Natural killer cell treated with Interleukin-12 subunit alpha and Interleukin-12 subunit beta and Interleukin-15 and Interleukin-18, amount 100 ng/mL, for 72 hours (primary cell): ENCODE results near the gene ZNF613. TPM values are rescaled to one million over a fixed set of nuclear protein-coding genes. Genes with fewer than 3 reads are reported as not detected.
A peak's percentile ranks its signal among the peaks of the same experiment; 100 is the strongest.
"Not testable (repeated sequence)": the region's sequence is repeated elsewhere in the genome, so short reads cannot be mapped to it uniquely, and the experiment has no call there.

Source experiments
- ATAC-seq, 2 donors: fragments of 150-1000 bp; cut with Tn5 transposase in 1 of 2; sonication (Bioruptor Pico), chemical (Tn5 transposase) in 1 of 2; 2 replicates each; pipeline ENCODE4 v1.10.0; 2021
- DNase-seq: peaks from one replicate; pipeline ENCODE4 v3.0.0; 2022; ENCODE audit warnings: low spot score
- H3K27ac Mint-ChIP-seq, 2 donors: 1 replicate in 1 of 2; 2 replicates in 1 of 2; pipeline ENCODE4 v1.8.0; 2022; ENCODE audit warnings: mixed read lengths in 2 of 2, mild to moderate bottlenecking in 1 of 2, moderate library complexity in 1 of 2
- H3K27me3 Mint-ChIP-seq, 2 donors: 1 replicate in 1 of 2; 2 replicates in 1 of 2; pipeline ENCODE4 v1.8.0; 2022; ENCODE audit warnings: mixed read lengths in 2 of 2
- H3K36me3 Mint-ChIP-seq: one replicate; pipeline ENCODE4 v1.8.0; 2022; ENCODE audit warnings: mixed read lengths
- H3K4me1 Mint-ChIP-seq, 2 donors: 1 replicate in 1 of 2; 2 replicates in 1 of 2; pipeline ENCODE4 v1.8.0; 2022; ENCODE audit warnings: low read depth in 2 of 2, mixed read lengths in 2 of 2, mild to moderate bottlenecking in 1 of 2
- H3K4me3 Mint-ChIP-seq: one replicate; pipeline ENCODE4 v1.8.0; 2022; ENCODE audit warnings: mixed read lengths
- H3K9me3 Mint-ChIP-seq: 2 replicates; pipeline ENCODE4 v1.8.0; 2022; ENCODE audit warnings: mixed read lengths
- total RNA-seq, 2 donors: library from RNA; stranded (reverse); gene quantifications; one replicate each; pipeline ENCODE4 v1.2.3, GENCODE V29; 2022

Gene ZNF613
- total RNA-seq, 2 donors from 2014 or later: 4.8 to 6.0 TPM

- Mint-ChIP-seq H3K27me3 (peaks cover 14% of the 10 kb centered on the region in 2 donors), H3K4me1 (peaks cover 18 to 21% of the 10 kb centered on the region in 2 donors), H3K36me3 (peaks cover 44% of the 10 kb centered on the region)
- DNase-seq, H3K9me3 Mint-ChIP-seq, ATAC-seq, H3K27ac Mint-ChIP-seq, H3K4me3 Mint-ChIP-seq: not testable (repeated sequence)
These were observed 19.3 kb upstream of the ZNF613 start for GRCh38 chr19:51907981-51908380.

GRCh38 chr19:51915324-51915867, 11.9 kb upstream of the ZNF613 start:
- H3K9me3 Mint-ChIP-seq: peaks cover 32% of the 10 kb centered on the region
- no peak for DNase-seq
- peaks cover 62% of the 10 kb centered on the region for H3K36me3 Mint-ChIP-seq
- H3K27ac Mint-ChIP-seq: no peak overlapping the region
- H3K27me3 Mint-ChIP-seq: peaks cover 8% of the 10 kb centered on the region in 2 donors
- H3K4me3 Mint-ChIP-seq: no peak overlapping the region
- no peak for ATAC-seq
- H3K4me1 Mint-ChIP-seq: no peaks in the 10 kb centered on the region

- Mint-ChIP-seq H3K36me3 (peaks cover 69% of the 10 kb centered on the region), H3K27ac (no peak overlapping the region), H3K27me3 (peaks cover 8% of the 10 kb centered on the region in 2 donors), H3K4me1 (no peaks in the 10 kb centered on the region), H3K9me3 (peaks cover 40% of the 10 kb centered on the region), H3K4me3 (no peak overlapping the region)
- no peak for DNase-seq
- no peak for ATAC-seq
These were observed 11.1 kb upstream of the ZNF613 start for GRCh38 chr19:51916167-51916566.

- Mint-ChIP-seq H3K4me3 (no peak overlapping the region), H3K27me3 (peaks cover 6 to 8% of the 10 kb centered on the region in 2 donors), H3K27ac (no peak overlapping the region), H3K36me3 (peaks cover 69% of the 10 kb centered on the region), H3K9me3 (peaks cover 49% of the 10 kb centered on the region), H3K4me1 (no peaks in the 10 kb centered on the region)
- ATAC-seq (no peak), DNase-seq (no peak)
These were observed 7.7 kb upstream of the ZNF613 start for GRCh38 chr19:51919606-51920005.

GRCh38 chr19:51921949-51922348, 5.3 kb upstream of the ZNF613 start:
- DNase-seq: no peak
- Mint-ChIP-seq H3K27me3 (peaks cover 0 to 2% of the 10 kb centered on the region in 2 donors), H3K36me3 (peaks cover 63% of the 10 kb centered on the region), H3K4me3 (no peak overlapping the region), H3K9me3 (peaks cover 41% of the 10 kb centered on the region), H3K4me1 (peaks cover 7 to 8% of the 10 kb centered on the region in 2 donors), H3K27ac (no peak overlapping the region)
- no peak for ATAC-seq

DNA sequence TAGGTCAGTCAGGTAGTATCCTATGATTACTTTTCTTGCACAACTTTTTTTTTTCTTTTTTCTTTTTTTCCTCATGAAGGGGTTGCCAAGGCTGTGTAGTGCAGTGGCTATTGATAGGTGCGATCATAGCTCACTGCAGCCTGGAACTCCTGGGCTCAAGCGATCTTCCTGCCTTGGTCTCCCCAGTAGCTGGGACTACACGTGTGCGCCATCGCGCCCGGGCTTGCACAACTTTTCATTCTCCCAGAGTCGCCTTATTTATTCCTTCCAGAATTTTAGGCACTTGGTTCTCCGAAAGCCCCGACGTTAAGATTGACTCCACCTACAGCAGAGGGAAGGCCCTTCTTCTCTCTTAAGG, 867 bp upstream of the ZNF613 start:
- peak overlapping the region; percentile 88 to 95 for H3K27ac Mint-ChIP-seq
- H3K4me3 Mint-ChIP-seq: peak overlapping the region; percentile 89
- peaks cover 21 to 33% of the 10 kb centered on the region in 2 donors for H3K4me1 Mint-ChIP-seq
- peaks cover 0 to 2% of the 10 kb centered on the region in 2 donors for H3K27me3 Mint-ChIP-seq
- H3K9me3 Mint-ChIP-seq: peaks cover 27% of the 10 kb centered on the region
- H3K36me3 Mint-ChIP-seq: peaks cover 68% of the 10 kb centered on the region
- DNase-seq: no peak
- ATAC-seq: no peak

DNA sequence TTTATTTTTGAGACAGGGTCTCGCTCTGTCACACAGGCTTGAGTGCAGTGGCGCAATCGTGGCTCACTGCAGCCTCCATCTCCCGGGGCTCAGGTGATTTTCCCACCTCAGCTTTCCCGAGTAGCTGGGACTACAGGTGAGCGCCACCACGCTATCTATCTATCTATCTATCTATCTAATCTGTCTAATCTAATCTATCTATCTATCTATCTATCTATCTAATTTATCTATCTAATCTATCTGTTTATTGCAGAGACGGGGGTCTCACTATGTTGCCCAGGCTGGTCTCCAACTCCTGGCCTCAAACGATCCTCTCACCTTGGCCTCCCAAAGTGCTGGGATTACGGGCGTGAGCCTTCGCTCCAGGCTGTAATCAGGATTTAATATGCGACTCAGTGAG, 587 bp downstream of the ZNF613 start:
- ATAC-seq: no peak
- peaks cover 22% of the 10 kb centered on the region for H3K9me3 Mint-ChIP-seq
- DNase-seq: no peak
- peak overlapping the region; percentile 89 for H3K4me3 Mint-ChIP-seq
- H3K4me1 Mint-ChIP-seq: peaks cover 24 to 33% of the 10 kb centered on the region in 2 donors
- peak overlapping the region; percentile 88 to 95 for H3K27ac Mint-ChIP-seq
- H3K36me3 Mint-ChIP-seq: peaks cover 68% of the 10 kb centered on the region
- H3K27me3 Mint-ChIP-seq: peaks cover 0 to 2% of the 10 kb centered on the region in 2 donors

DNA sequence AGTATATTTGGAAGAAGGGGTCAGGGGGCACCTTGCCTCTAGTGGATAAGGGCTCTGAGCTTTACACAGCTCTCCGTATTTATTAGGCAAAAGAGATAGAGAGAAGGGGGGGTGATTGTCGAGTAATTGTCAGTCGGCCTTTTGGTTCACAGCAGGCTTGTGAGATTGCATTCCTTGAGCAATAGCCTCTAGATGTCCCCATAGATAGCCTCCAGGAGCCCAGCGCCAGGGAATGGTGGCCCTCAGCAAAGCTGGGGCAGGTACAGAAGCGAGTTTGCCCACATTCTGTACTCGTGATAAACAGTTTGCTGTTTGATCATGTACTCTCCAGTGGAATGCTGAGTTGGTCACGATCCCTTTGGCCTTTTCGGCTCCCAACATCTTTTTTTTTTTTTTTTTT, 4.6 kb downstream of the ZNF613 start:
- ATAC-seq: no peak
- H3K27ac Mint-ChIP-seq: no peak overlapping the region
- no peaks in the 10 kb centered on the region for H3K27me3 Mint-ChIP-seq
- H3K4me3 Mint-ChIP-seq: no peak overlapping the region
- H3K36me3 Mint-ChIP-seq: peaks cover 66% of the 10 kb centered on the region
- DNase-seq: no peak
- H3K4me1 Mint-ChIP-seq: peaks cover 18 to 25% of the 10 kb centered on the region in 2 donors
- peaks cover 16% of the 10 kb centered on the region for H3K9me3 Mint-ChIP-seq

GRCh38 chr19:51938936-51939335, 11.7 kb downstream of the ZNF613 start:
- Mint-ChIP-seq H3K36me3 (peaks cover 81% of the 10 kb centered on the region), H3K4me1 (no peaks in the 10 kb centered on the region), H3K27me3 (no peaks in the 10 kb centered on the region)

DNA sequence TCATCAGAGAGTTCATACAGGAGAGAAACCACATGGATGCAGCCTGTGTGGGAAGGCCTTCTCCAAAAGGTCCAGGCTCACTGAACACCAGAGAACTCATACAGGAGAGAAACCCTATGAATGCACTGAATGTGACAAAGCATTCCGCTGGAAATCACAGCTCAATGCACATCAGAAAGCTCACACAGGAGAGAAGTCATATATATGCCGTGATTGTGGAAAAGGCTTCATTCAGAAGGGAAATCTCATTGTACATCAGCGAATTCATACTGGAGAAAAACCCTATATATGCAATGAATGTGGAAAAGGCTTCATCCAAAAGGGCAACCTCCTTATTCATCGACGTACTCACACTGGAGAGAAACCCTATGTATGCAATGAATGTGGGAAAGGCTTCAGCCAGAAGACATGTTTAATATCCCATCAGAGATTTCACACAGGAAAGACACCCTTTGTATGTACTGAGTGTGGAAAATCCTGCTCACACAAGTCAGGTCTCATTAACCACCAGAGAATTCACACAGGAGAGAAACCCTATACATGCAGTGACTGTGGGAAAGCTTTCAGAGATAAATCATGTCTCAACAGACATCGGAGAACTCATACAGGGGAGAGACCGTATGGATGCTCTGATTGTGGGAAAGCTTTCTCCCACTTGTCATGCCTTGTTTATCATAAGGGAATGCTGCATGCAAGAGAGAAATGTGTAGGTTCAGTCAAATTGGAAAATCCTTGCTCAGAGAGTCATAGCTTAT, 17.7 kb downstream of the ZNF613 start:
- no peak overlapping the region for H3K27ac Mint-ChIP-seq
- ATAC-seq (no peak), DNase-seq (no peak)
- H3K4me3 Mint-ChIP-seq: no peak overlapping the region
- H3K9me3 Mint-ChIP-seq: peaks cover 42% of the 10 kb centered on the region
- H3K4me1 Mint-ChIP-seq: no peaks in the 10 kb centered on the region
- peaks cover 84% of the 10 kb centered on the region for H3K36me3 Mint-ChIP-seq
- no peaks in the 10 kb centered on the region for H3K27me3 Mint-ChIP-seq

More at GRCh38 chr19:51938936-51939335, 11.7 kb downstream of the ZNF613 start:
- no peak overlapping the region for H3K4me3 Mint-ChIP-seq
- ATAC-seq: no peak
- no peak overlapping the region for H3K27ac Mint-ChIP-seq
- H3K9me3 Mint-ChIP-seq: peaks cover 35% of the 10 kb centered on the region
- DNase-seq: no peak

DNA sequence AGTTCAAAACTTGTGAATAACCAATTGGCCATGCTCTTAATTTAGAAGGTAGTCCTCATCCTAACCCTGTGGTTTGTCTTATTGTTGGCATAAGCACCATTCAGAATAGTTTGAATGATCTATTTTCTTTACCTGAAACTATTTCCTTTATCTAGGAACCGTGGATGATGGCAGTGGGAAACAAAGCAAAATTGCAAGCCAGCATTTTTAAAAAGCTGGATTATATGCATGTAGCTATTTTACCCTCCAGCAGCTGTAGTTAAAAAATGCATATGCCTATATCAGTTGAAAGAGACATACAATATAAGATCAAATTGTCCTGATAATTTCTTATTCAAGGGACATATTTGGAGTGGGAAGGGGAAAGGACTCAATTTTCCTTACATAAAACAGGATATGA, 19.3 kb downstream of the ZNF613 start:
- Mint-ChIP-seq H3K4me3 (no peak overlapping the region), H3K27ac (no peak overlapping the region), H3K4me1 (no peaks in the 10 kb centered on the region), H3K27me3 (no peaks in the 10 kb centered on the region), H3K9me3 (peaks cover 40% of the 10 kb centered on the region), H3K36me3 (peaks cover 78% of the 10 kb centered on the region)
- DNase-seq (no peak), ATAC-seq (no peak)

GRCh38 chr19:51948975-51949374, 21.7 kb downstream of the ZNF613 start:
- peaks cover 39% of the 10 kb centered on the region for H3K9me3 Mint-ChIP-seq
- H3K27ac Mint-ChIP-seq: no peak overlapping the region
- ATAC-seq (no peak), DNase-seq (no peak)
- H3K36me3 Mint-ChIP-seq: peaks cover 64% of the 10 kb centered on the region
- H3K4me1 Mint-ChIP-seq: no peaks in the 10 kb centered on the region
- H3K27me3 Mint-ChIP-seq: no peaks in the 10 kb centered on the region
- no peak overlapping the region for H3K4me3 Mint-ChIP-seq

DNA sequence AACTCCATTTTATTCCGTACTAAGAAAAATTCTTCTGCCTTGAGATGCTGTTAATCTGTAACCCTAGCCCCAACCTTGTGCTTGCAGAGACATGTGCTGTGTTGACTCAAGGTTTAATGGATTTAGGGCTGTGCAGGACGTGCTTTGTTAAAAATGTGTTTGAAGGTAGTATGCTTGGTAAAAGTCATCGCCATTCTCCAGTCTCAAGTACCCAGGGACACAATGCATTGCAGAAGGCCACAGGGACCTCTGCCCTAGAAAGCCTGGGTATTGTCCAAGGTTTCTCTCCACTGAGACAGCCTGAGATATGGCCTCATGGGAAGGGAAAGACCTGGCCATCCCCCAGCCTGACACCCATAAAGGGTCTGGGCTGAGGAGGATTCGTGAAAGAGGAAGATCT, 30.6 kb downstream of the ZNF613 start:
- not testable (repeated sequence) for H3K4me3 Mint-ChIP-seq, H3K27ac Mint-ChIP-seq, DNase-seq, ATAC-seq, H3K4me1 Mint-ChIP-seq, H3K27me3 Mint-ChIP-seq
- peaks cover 27% of the 10 kb centered on the region for H3K9me3 Mint-ChIP-seq
- H3K36me3 Mint-ChIP-seq: peaks cover 56% of the 10 kb centered on the region

DNA sequence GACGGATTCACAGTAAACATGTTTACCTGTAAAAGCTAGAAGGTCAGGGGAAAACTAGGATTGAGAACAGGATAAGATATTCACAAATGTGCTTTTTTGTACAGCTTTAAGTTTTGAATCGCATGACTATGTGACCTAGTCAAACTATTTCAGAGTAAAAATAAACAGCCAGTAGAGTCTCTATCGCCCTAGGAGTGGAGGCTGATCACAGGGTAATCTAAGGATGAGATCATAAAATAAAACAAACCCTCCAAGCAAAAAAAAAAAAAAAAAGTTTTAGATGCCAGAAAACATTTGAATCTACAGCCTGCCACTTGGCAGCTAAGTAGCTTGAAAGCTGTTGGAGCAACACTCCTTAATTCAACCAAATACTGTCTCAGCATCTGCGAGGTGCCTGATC, 32.5 kb downstream of the ZNF613 start:
- H3K36me3 Mint-ChIP-seq: peaks cover 67% of the 10 kb centered on the region

More for the DNA sequence above, 32.5 kb downstream of the ZNF613 start:
- ATAC-seq (no peak), DNase-seq (no peak)
- H3K27me3 Mint-ChIP-seq: no peaks in the 10 kb centered on the region
- no peaks in the 10 kb centered on the region for H3K4me1 Mint-ChIP-seq
- no peak overlapping the region for H3K27ac Mint-ChIP-seq
- H3K4me3 Mint-ChIP-seq: no peak overlapping the region
- H3K9me3 Mint-ChIP-seq: peaks cover 34% of the 10 kb centered on the region
